Sigmoid colon (tissue), 7 donors: ENCODE measurements around the gene ASXL1. TPM values are rescaled to one million over a fixed set of nuclear protein-coding genes. Genes with fewer than 3 reads are reported as not detected.

Experiments
- DNase-seq: peaks from one replicate; pipeline ENCODE4 v3.0.0-alpha.2; 2019
- H3K27ac ChIP-seq, 4 donors: fragments of 200-600 bp; sonication (generic); one replicate each; pipeline ENCODE4 v1.5.1; 2016 to 2019; ENCODE audit warnings: mild to moderate bottlenecking in 1 of 4
- H3K27me3 ChIP-seq, 3 donors: fragments of 200-600 bp; sonication (generic); one replicate each; pipeline ENCODE4 v1.5.1; 2019; ENCODE audit warnings: mild to moderate bottlenecking in 1 of 3
- H3K36me3 ChIP-seq, 4 donors: fragments of 200-600 bp; sonication (generic); one replicate each; pipeline ENCODE4 v1.5.1; 2016 to 2019
- H3K4me1 ChIP-seq, 4 donors: fragments of 200-600 bp; sonication (generic); one replicate each; pipeline ENCODE4 v1.5.1; 2017 to 2019
- H3K4me3 ChIP-seq, 4 donors: fragments of 200-600 bp; sonication (generic); one replicate each; pipeline ENCODE4 v1.5.1; 2017 to 2019; ENCODE audit warnings: mild to moderate bottlenecking in 2 of 4, moderate library complexity in 1 of 4
- H3K9me3 ChIP-seq, 4 donors: fragments of 200-600 bp in 3 of 4; sonication (generic) in 3 of 4; one replicate each; pipeline versions ENCODE4 v1.5.1 to v1.6.1; 2013 to 2019
- CTCF ChIP-seq, 4 experiments: fragments of 450-650 bp in 3 of 4; fragments of 200-600 bp in 1 of 4; IDR thresholded peaks; one replicate each; pipeline ENCODE4 v1.5.1; 2016 to 2019; ENCODE audit warnings: antibody characterized with exemption in 4 of 4, mild to moderate bottlenecking in 3 of 4, moderate library complexity in 2 of 4
- EP300 ChIP-seq, 4 donors: sonication (generic); formaldehyde crosslinking; IDR thresholded peaks; one replicate each; pipeline ENCODE4 v1.6.1; 2017; ENCODE audit warnings: antibody characterized with exemption in 4 of 4
- POLR2A ChIP-seq, 2 donors: fragments of 450-650 bp; IDR thresholded peaks; one replicate each; pipeline ENCODE4 v1.6.1; 2016; ENCODE audit warnings: antibody characterized with exemption in 2 of 2, mild to moderate bottlenecking in 2 of 2, moderate library complexity in 2 of 2
- POLR2AphosphoS5 ChIP-seq, 4 donors: sonication (generic); formaldehyde crosslinking; IDR thresholded peaks; one replicate each; pipeline ENCODE4 v1.6.1; 2017; ENCODE audit warnings: antibody characterized with exemption in 4 of 4
- WGBS, 2 donors: extraction: QIAGEN DNeasy Blood & Tissue Kit; methylation state at CpG; one replicate each; pipeline ENCODE4 v1.1.7; 2013; 5-methylcytosine and 5-hydroxymethylcytosine counted together
- intact Hi-C: fragments of 100-400 bp; cut with DNase I; formaldehyde crosslinking; loops from one replicate; pipeline ENCODE4 v1.15.1; 2023
- polyA plus RNA-seq, 3 donors: library from polyadenylated mRNA; stranded (reverse); fragments of 200-250 nt; gene quantifications; one replicate each; pipeline ENCODE4 v1.2.3, GENCODE V29; 2013
- total RNA-seq, 4 donors: library from RNA; depleted of rRNA; stranded (reverse); fragments of >200 nt; gene quantifications; one replicate each; pipeline ENCODE4 v1.1.0, GENCODE V29; 2016
- donor health status: healthy with polysubstance abuse.
- donor health status: Bipolar disorder and iron deficiency.
- donor health status: healthy.

ASXL1 gene
- total and polyA plus RNA-seq, 7 donors: 6.0 to 102 (median 46.7) TPM

GRCh38 chr20:32433311-32434021 lies 75.3 kb downstream of the ASXL1 start:
- Histone ChIP-seq H3K27me3 (no peaks in the 10 kb centered on the region), H3K27ac (no peak overlapping the region), H3K36me3 (peaks cover 43 to 100% (median 88%) of the 10 kb centered on the region in 4 donors), H3K9me3 (no peaks in the 10 kb centered on the region), H3K4me3 (no peak overlapping the region), H3K4me1 (no peaks in the 10 kb centered on the region)
- TF ChIP-seq POLR2AphosphoS5 (IDR thresholded peaks at IDR 0.05): peak in 1 of 4 donors; percentile 7
- no peak for TF ChIP-seq POLR2A (IDR thresholded peaks at IDR 0.05)
- no peak for TF ChIP-seq EP300 (IDR thresholded peaks at IDR 0.05)
- DNase-seq: no peak
- 90 to 92% methylated on average over 20 of the region's 20 CpGs for WGBS, 2 donors
- intact Hi-C loops: no loop called here

GRCh38 chr20:32434434-32434833 lies 76.3 kb downstream of the ASXL1 start:
- 94 to 95% methylated on average over 19 of the region's 19 CpGs for WGBS, 2 donors
- H3K4me1 ChIP-seq: peaks cover 0 to 3% (median 0%) of the 10 kb centered on the region in 4 donors
- H3K36me3 ChIP-seq: peaks cover 39 to 100% (median 81%) of the 10 kb centered on the region in 4 donors
- H3K27me3 ChIP-seq: no peaks in the 10 kb centered on the region
- no peak for TF ChIP-seq POLR2A (IDR thresholded peaks at IDR 0.05)
- no peak for TF ChIP-seq POLR2AphosphoS5 (IDR thresholded peaks at IDR 0.05)
- TF ChIP-seq CTCF (IDR thresholded peaks at IDR 0.05): no peak
- no peak for TF ChIP-seq EP300 (IDR thresholded peaks at IDR 0.05)
- no peak overlapping the region for H3K4me3 ChIP-seq
- DNase-seq: no peak
- no peak overlapping the region for H3K27ac ChIP-seq
- intact Hi-C loops: no loop called here
- no peaks in the 10 kb centered on the region for H3K9me3 ChIP-seq

- H3K27ac ChIP-seq: no peak overlapping the region
- TF ChIP-seq EP300 (IDR thresholded peaks at IDR 0.05) (no peak), POLR2A (IDR thresholded peaks at IDR 0.05) (no peak), POLR2AphosphoS5 (IDR thresholded peaks at IDR 0.05) (no peak), CTCF (IDR thresholded peaks at IDR 0.05) (no peak)
- H3K9me3 ChIP-seq: no peaks in the 10 kb centered on the region
- intact Hi-C loops: no loop called here
- H3K4me1 ChIP-seq: peaks cover 0 to 5% (median 0%) of the 10 kb centered on the region in 4 donors
- H3K4me3 ChIP-seq: no peak overlapping the region
- H3K27me3 ChIP-seq: no peaks in the 10 kb centered on the region
- DNase-seq: peak; percentile 30
- peaks cover 33 to 100% (median 70%) of the 10 kb centered on the region in 4 donors for H3K36me3 ChIP-seq
- 96% methylated on average over 12 of the region's 12 CpGs for WGBS, 2 donors
These were observed 77.4 kb downstream of the ASXL1 start for GRCh38 chr20:32435449-32436107.

GRCh38 chr20:32436142-32436861 lies 78.2 kb downstream of the ASXL1 start:
- no peaks in the 10 kb centered on the region for H3K27me3 ChIP-seq
- H3K36me3 ChIP-seq: peaks cover 33 to 100% (median 63%) of the 10 kb centered on the region in 4 donors
- no peak overlapping the region for H3K27ac ChIP-seq
- intact Hi-C loops: no loop called here
- H3K4me3 ChIP-seq: no peak overlapping the region
- TF ChIP-seq POLR2AphosphoS5 (IDR thresholded peaks at IDR 0.05) (no peak), CTCF (IDR thresholded peaks at IDR 0.05) (no peak), POLR2A (IDR thresholded peaks at IDR 0.05) (no peak), EP300 (IDR thresholded peaks at IDR 0.05) (no peak)
- H3K9me3 ChIP-seq: no peaks in the 10 kb centered on the region
- peaks cover 0 to 6% (median 2%) of the 10 kb centered on the region in 4 donors for H3K4me1 ChIP-seq
- 97 to 98% methylated on average over 11 of the region's 11 CpGs for WGBS, 2 donors
- peak; percentile 27 for DNase-seq

GRCh38 chr20:32436968-32437367 lies 78.8 kb downstream of the ASXL1 start:
- intact Hi-C loops: no loop called here
- no peak overlapping the region for H3K27ac ChIP-seq
- no peaks in the 10 kb centered on the region for H3K27me3 ChIP-seq
- H3K36me3 ChIP-seq: peaks cover 29 to 98% (median 57%) of the 10 kb centered on the region in 4 donors
- DNase-seq: no peak
- H3K4me1 ChIP-seq: peaks cover 0 to 11% (median 2%) of the 10 kb centered on the region in 4 donors
- TF ChIP-seq CTCF (IDR thresholded peaks at IDR 0.05): no peak
- TF ChIP-seq EP300 (IDR thresholded peaks at IDR 0.05): no peak
- TF ChIP-seq POLR2A (IDR thresholded peaks at IDR 0.05): no peak
- no peak for TF ChIP-seq POLR2AphosphoS5 (IDR thresholded peaks at IDR 0.05)
- WGBS, 2 donors: 97 to 98% methylated on average over 7 of the region's 7 CpGs
- H3K4me3 ChIP-seq: no peak overlapping the region
- no peaks in the 10 kb centered on the region for H3K9me3 ChIP-seq
